Nephron progenitor cell (in vitro differentiated cells): Measurements from ENCODE around the gene EPN2.

Experiments
- DNase-seq: peaks from one replicate; pipeline ENCODE4 v3.0.0; 2021
- H3K27ac Mint-ChIP-seq: 2 replicates; pipeline ENCODE4 v1.8.0; 2021; ENCODE audit warnings: mild to moderate bottlenecking, moderate library complexity, mixed read lengths
- H3K27me3 Mint-ChIP-seq: 2 replicates; pipeline ENCODE4 v1.8.0; 2021; ENCODE audit warnings: mild to moderate bottlenecking, low read depth, mixed read lengths; ENCODE audit not compliant: poor library complexity
- H3K36me3 Mint-ChIP-seq: 2 replicates; pipeline ENCODE4 v1.8.0; 2021; ENCODE audit warnings: low read depth, mixed read lengths
- H3K4me1 Mint-ChIP-seq: 2 replicates; pipeline ENCODE4 v1.8.0; 2021; ENCODE audit warnings: mixed read lengths
- H3K4me3 Mint-ChIP-seq: 2 replicates; pipeline ENCODE4 v1.8.0; 2021; ENCODE audit warnings: mild to moderate bottlenecking, moderate library complexity, mixed read lengths
- H3K9me3 Mint-ChIP-seq: 2 replicates; pipeline ENCODE4 v1.8.0; 2021; ENCODE audit warnings: mild to moderate bottlenecking, moderate library complexity, mixed read lengths
- TF ChIP-seq, protein P1 (sequence below): fragments of 200-600 bp; sonication (generic); IDR thresholded peaks from 2 replicates; pipeline ENCODE4 v1.5.0; 2021; ENCODE audit warnings: antibody characterized with exemption

EPN2 gene

DNA sequence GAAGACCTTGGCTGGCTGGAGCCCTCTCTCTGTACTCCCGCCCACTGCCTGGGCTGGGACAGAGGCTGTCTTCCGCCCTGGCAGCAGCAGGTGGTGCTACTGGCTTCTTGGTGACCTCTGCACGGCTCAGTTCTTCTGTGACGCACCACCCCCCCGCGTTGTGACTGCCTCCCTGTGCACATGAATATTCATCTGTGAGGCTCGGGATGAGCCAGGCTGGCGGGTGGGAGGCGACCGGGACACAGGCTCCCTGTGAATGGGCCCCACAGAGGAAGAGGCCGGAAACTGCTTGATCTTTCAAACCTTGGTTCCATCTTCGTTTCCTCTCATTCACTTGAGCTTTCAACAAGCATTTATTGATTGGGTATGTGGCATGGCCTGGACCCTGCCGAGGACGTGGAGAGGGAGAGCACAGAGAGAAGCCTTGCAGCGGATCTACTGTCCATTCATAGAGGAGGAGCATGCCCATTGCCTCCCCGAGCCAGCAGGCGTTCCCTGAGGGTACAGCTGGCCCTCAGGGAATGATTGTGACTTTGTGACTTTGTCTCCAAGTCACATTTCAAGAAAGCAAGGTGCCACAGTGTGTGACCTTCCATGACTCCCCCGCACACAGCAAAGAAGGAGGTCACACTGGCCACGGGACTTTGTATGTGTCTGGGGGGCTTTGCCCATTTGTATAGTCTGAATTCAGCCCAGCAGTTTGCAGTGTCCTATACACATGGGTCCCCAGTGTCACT lies 80.4 kb downstream of the EPN2 start:
- Mint-ChIP-seq H3K36me3 (peaks cover 19% of the 10 kb centered on the region), H3K4me3 (peak overlapping the region; percentile 74), H3K27me3 (peaks cover 8% of the 10 kb centered on the region), H3K27ac (peak overlapping the region; percentile 99), H3K4me1 (peaks cover 59% of the 10 kb centered on the region), H3K9me3 (no peaks in the 10 kb centered on the region)
- DNase-seq, result peak; percentile 87
- TF ChIP-seq, protein P1, sequence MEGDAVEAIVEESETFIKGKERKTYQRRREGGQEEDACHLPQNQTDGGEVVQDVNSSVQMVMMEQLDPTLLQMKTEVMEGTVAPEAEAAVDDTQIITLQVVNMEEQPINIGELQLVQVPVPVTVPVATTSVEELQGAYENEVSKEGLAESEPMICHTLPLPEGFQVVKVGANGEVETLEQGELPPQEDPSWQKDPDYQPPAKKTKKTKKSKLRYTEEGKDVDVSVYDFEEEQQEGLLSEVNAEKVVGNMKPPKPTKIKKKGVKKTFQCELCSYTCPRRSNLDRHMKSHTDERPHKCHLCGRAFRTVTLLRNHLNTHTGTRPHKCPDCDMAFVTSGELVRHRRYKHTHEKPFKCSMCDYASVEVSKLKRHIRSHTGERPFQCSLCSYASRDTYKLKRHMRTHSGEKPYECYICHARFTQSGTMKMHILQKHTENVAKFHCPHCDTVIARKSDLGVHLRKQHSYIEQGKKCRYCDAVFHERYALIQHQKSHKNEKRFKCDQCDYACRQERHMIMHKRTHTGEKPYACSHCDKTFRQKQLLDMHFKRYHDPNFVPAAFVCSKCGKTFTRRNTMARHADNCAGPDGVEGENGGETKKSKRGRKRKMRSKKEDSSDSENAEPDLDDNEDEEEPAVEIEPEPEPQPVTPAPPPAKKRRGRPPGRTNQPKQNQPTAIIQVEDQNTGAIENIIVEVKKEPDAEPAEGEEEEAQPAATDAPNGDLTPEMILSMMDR, result peak; percentile 29

DNA sequence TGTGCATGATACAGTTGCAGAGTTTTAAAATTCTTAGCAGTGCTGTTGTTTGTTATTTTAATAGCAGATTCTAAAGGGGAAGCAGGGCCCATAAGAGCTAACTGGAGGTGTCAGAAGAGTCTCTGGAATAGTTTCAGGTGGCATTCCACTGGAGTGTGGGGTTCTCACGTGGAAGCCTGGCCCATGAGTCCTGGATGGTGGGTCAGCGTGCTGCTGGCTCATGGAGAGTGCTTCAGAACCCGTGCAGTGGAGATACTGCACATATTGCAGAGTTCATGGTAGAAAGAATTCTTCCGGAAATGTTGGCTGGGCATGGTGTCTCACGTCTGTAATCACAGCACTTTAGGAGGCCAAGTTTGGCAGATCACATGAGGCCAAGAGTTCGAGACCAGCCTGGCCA lies 81.4 kb downstream of the EPN2 start:
- no peak overlapping the region for H3K4me3 Mint-ChIP-seq
- TF ChIP-seq, protein P1, result no peak
- DNase-seq, result no peak
- H3K9me3 Mint-ChIP-seq, result peaks cover 6% of the 10 kb centered on the region
- peaks cover 59% of the 10 kb centered on the region for H3K4me1 Mint-ChIP-seq
- no peak overlapping the region for H3K27ac Mint-ChIP-seq
- H3K27me3 Mint-ChIP-seq, result peaks cover 8% of the 10 kb centered on the region
- H3K36me3 Mint-ChIP-seq, result peaks cover 26% of the 10 kb centered on the region

DNA sequence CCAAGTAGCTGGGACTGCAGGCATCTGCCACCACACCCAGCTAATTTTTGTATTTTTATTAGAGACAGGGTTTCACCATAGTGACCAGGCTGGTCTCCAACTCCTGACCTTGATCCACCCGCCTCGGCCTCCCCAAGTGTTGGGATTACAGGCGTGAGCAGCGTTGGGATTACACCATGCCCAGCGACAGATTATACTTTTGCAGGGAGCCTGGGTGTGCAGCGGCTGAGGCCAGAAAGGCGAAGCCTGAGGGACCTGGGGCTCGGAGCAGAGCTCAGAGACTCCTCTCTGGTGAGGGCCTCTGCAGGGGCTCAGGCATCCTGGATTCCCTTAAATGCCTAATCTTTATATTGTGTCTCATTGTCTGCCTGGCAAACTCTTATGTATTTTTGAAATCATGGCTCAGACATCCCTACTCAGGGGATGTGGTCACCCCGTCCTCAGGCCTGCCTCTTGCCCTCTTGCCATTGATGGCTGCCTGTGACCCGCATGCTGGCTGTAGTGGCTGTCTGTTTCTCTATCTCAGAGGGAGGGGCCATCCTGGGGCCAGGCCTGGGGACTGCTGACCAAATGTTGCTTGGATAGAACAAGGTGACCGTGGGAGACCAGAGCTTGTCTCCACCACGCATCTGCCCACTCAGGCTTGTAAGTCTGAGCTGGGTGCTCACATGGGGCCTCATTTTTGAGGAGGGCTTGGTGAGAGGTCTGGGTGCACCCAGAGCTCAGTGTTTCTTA lies 82.8 kb downstream of the EPN2 start:
- peaks cover 56% of the 10 kb centered on the region for H3K4me1 Mint-ChIP-seq
- peaks cover 30% of the 10 kb centered on the region for H3K36me3 Mint-ChIP-seq
- peaks cover 8% of the 10 kb centered on the region for H3K27me3 Mint-ChIP-seq
- no peak for DNase-seq
- H3K4me3 Mint-ChIP-seq, result no peak overlapping the region
- H3K9me3 Mint-ChIP-seq, result peaks cover 17% of the 10 kb centered on the region
- TF ChIP-seq, protein P1, result no peak
- no peak overlapping the region for H3K27ac Mint-ChIP-seq

DNA sequence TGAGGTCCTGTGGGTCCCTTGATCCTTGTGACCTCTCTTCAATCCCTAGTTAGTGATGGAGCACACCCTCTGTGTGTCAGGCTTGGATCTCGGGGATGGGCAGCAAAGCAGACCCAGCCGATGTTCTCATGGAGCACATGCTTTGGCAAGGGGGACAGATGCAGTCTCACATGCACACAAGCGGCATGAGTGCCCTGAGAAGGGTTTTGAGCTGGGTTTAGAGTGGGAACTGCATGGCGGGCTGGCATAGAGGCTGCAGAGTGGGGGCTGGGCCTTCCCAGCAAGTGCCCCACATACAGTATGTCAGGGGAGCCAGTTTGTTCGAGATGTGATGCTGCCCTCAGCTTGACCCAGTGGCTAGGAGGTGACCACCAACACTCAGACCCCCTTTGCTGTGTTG lies 83.7 kb downstream of the EPN2 start:
- no peak for DNase-seq
- H3K4me1 Mint-ChIP-seq, result peaks cover 53% of the 10 kb centered on the region
- peaks cover 38% of the 10 kb centered on the region for H3K36me3 Mint-ChIP-seq
- peaks cover 27% of the 10 kb centered on the region for H3K9me3 Mint-ChIP-seq
- no peak overlapping the region for H3K27ac Mint-ChIP-seq
- H3K27me3 Mint-ChIP-seq, result peaks cover 8% of the 10 kb centered on the region
- TF ChIP-seq, protein P1, result no peak
- H3K4me3 Mint-ChIP-seq, result no peak overlapping the region

DNA sequence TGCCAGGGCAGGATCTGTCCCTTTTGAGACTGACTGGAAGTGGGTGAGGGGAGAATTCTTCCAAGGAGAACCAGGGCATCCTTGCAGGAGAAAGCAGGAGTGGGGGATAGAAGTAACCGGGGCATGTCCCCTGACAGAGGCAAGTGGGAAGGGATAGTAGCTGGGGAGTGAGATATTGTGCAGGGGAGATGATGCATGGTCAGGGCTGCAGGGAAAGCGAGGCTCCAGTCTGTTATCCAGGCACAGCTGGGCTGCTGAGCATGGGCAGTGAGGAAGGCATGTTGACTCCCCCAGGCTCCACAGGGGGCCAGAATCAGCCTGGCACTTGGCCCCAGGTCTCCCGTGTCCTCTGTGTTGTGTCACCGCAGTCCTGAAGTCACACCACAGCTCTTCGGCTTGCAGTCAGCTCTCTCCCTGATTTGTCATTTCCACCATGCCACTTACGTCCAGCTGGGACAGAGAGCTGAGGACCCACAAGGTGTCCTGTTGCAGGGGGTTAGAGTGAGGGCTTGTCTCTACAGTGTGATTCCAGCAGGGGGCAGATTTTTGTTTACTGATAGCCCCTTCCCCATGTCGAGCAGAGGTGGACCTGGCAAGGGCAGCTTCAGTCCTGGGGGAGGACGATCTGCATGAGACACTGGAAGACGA lies 84.4 kb downstream of the EPN2 start:
- Mint-ChIP-seq H3K4me3 (no peak overlapping the region), H3K27me3 (peaks cover 8% of the 10 kb centered on the region), H3K27ac (peak overlapping the region; percentile 67), H3K4me1 (peaks cover 46% of the 10 kb centered on the region), H3K9me3 (peaks cover 30% of the 10 kb centered on the region), H3K36me3 (peaks cover 45% of the 10 kb centered on the region)
- DNase-seq, result no peak
- TF ChIP-seq, protein P1, result peak; percentile 22
